T-helper 2 cell treated with Interferon-gamma antibody and Interleukin-4, amounts not matched to agents 5 μg/mL and 100 μg/mL, for 36 hours (primary cell): ENCODE measurements around the gene CMSS1.

ENCODE experiments used
- DNase-seq: peaks from one replicate; pipeline ENCODE4 v3.0.0; 2021; ENCODE audit warnings: low spot score
- H3K27ac Mint-ChIP-seq: one replicate; pipeline ENCODE4 v1.8.0; 2021; ENCODE audit warnings: mild to moderate bottlenecking, mixed read lengths
- H3K27me3 Mint-ChIP-seq: one replicate; pipeline ENCODE4 v1.8.0; 2021; ENCODE audit warnings: low read depth, mixed read lengths
- H3K36me3 Mint-ChIP-seq: one replicate; pipeline ENCODE4 v1.8.0; 2021; ENCODE audit warnings: low read depth, mixed read lengths
- H3K4me1 Mint-ChIP-seq: one replicate; pipeline ENCODE4 v1.8.0; 2021; ENCODE audit warnings: low read depth, mixed read lengths
- H3K4me3 Mint-ChIP-seq: one replicate; pipeline ENCODE4 v1.8.0; 2022; ENCODE audit warnings: mild to moderate bottlenecking, moderate library complexity, mixed read lengths
- H3K9me3 Mint-ChIP-seq: one replicate; pipeline ENCODE4 v1.8.0; 2021; ENCODE audit warnings: mixed read lengths

The CMSS1 gene

GRCh38 chr3:99795573-99795972, 22.1 kb upstream of the CMSS1 start:
- peaks cover 12% of the 10 kb centered on the region for H3K27me3 Mint-ChIP-seq
- no peak overlapping the region for H3K4me3 Mint-ChIP-seq
- no peaks in the 10 kb centered on the region for H3K9me3 Mint-ChIP-seq
- no peaks in the 10 kb centered on the region for H3K36me3 Mint-ChIP-seq
- H3K4me1 Mint-ChIP-seq: no peaks in the 10 kb centered on the region
- H3K27ac Mint-ChIP-seq: no peak overlapping the region
- no peak for DNase-seq

DNA sequence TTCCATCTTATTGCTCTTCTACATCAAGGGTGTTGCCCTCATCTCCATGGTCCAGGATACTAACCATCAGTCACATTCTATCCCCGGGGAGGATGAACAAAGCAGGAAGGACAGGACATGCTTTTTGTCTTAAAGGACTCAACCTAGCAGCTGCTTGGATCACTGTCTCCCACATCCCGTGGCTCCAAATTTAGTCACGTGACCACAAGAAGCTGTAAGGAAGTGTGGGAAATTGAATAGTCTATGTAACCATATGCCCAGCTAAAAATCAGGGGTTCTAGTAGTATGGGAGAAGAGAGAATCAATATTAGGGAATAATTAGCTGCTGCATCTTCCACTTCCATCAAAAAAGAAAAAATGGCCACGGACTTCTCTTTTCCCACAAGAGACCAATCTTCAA, 18.2 kb upstream of the CMSS1 start:
- no peaks in the 10 kb centered on the region for H3K4me1 Mint-ChIP-seq
- peaks cover 3% of the 10 kb centered on the region for H3K27me3 Mint-ChIP-seq
- no peaks in the 10 kb centered on the region for H3K9me3 Mint-ChIP-seq
- H3K36me3 Mint-ChIP-seq: no peaks in the 10 kb centered on the region
- DNase-seq: no peak
- H3K27ac Mint-ChIP-seq: no peak overlapping the region
- no peak overlapping the region for H3K4me3 Mint-ChIP-seq

GRCh38 chr3:99803297-99803696, 14.4 kb upstream of the CMSS1 start:
- Mint-ChIP-seq H3K4me1 (peaks cover 3% of the 10 kb centered on the region), H3K27ac (no peak overlapping the region), H3K36me3 (no peaks in the 10 kb centered on the region), H3K4me3 (no peak overlapping the region), H3K27me3 (peaks cover 3% of the 10 kb centered on the region), H3K9me3 (peaks cover 7% of the 10 kb centered on the region)
- DNase-seq: no peak

DNA sequence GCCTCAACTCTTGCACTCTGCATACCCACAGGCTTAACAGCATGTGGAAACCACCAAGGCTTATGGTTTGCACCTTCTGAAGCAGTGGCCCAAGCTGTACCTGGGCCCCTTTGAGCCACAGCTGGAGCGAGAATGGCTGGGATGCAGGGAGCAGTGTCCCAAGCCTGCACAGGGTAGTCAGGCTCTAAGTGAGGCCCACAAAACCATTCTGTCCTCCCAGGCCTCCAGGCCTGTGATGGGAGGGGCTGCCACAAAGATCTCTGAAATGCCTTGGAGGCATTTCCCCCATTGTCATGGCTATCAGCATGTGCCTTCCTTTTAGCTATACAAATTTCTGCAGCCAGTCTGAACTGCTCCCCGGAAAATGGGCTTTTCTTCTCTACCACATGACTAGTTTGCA, 12.5 kb upstream of the CMSS1 start:
- no peak overlapping the region for H3K27ac Mint-ChIP-seq
- peaks cover 2% of the 10 kb centered on the region for H3K27me3 Mint-ChIP-seq
- H3K9me3 Mint-ChIP-seq: peaks cover 7% of the 10 kb centered on the region
- no peak for DNase-seq
- H3K4me1 Mint-ChIP-seq: peaks cover 3% of the 10 kb centered on the region
- no peak overlapping the region for H3K4me3 Mint-ChIP-seq
- no peaks in the 10 kb centered on the region for H3K36me3 Mint-ChIP-seq

GRCh38 chr3:99808163-99808794, 9.4 kb upstream of the CMSS1 start:
- Mint-ChIP-seq H3K36me3 (no peaks in the 10 kb centered on the region), H3K9me3 (peaks cover 7% of the 10 kb centered on the region), H3K27ac (no peak overlapping the region), H3K4me1 (peaks cover 3% of the 10 kb centered on the region), H3K27me3 (peaks cover 4% of the 10 kb centered on the region), H3K4me3 (no peak overlapping the region)
- DNase-seq: no peak

DNA sequence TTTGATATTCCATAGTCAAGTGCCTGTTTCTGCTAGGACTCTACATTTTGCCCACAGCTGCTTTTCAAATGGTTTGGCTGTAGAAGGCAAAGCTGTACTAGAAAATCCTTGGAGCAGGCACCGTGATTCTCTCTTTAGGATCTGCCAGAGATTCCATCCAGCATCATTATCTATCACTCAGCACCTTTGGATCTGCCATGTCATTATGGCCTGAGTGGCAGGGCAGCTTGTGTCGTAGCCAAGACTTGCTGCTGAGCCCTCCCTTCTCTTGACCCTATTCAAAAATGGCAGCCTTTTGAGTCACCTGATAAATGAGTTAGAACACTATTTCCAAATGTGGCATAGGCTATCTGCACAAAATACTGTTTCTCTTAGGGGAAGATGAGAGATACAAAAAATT, 8.1 kb upstream of the CMSS1 start:
- Mint-ChIP-seq H3K27ac (no peak overlapping the region), H3K36me3 (no peaks in the 10 kb centered on the region), H3K4me3 (no peak overlapping the region), H3K4me1 (peaks cover 3% of the 10 kb centered on the region), H3K27me3 (peaks cover 4% of the 10 kb centered on the region), H3K9me3 (peaks cover 7% of the 10 kb centered on the region)
- DNase-seq: no peak

DNA sequence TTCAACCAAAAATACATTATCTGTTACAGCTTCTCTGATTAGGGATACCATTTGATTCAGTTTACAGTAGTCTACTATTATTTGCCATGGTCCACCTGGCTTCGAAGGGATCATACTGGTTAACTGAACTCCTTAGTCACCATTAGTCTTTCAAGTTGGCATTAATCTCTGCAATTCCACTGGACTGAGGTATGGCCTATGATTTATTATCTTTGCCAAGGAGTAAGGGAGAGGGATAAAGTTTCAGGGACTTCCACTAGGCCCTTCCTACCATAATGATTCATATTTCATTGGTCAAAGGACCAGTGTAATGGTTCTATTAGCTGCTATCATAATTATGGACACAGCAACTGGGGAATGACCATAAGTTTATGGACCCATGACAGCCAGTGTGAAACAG, 7.3 kb upstream of the CMSS1 start:
- no peak overlapping the region for H3K4me3 Mint-ChIP-seq
- peaks cover 5% of the 10 kb centered on the region for H3K9me3 Mint-ChIP-seq
- H3K4me1 Mint-ChIP-seq: peaks cover 3% of the 10 kb centered on the region
- no peaks in the 10 kb centered on the region for H3K36me3 Mint-ChIP-seq
- no peak overlapping the region for H3K27ac Mint-ChIP-seq
- H3K27me3 Mint-ChIP-seq: peaks cover 8% of the 10 kb centered on the region
- DNase-seq: no peak

DNA sequence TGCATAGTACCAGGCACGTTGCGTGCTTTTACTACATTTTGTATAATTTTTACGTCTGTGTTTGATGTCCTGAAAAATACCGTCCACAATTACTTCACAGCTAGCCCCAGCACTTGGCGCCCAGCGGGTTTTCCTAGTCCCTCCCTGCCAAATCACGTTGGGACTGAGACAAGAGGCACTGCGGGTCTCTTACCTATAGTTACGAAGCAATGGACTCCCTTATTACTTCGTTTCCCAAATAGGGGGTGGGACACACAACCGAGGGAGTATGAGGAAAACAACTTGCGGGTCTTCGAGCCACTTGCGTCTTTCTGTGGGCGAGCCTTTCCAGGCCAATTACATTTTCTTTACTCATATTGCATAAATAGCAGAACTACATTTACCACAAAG, 620 bp upstream of the CMSS1 start:
- Mint-ChIP-seq H3K36me3 (peaks cover 2% of the 10 kb centered on the region), H3K4me1 (peaks cover 30% of the 10 kb centered on the region), H3K4me3 (peak overlapping the region; percentile 99), H3K27ac (peak overlapping the region; percentile 99), H3K9me3 (no peaks in the 10 kb centered on the region), H3K27me3 (peaks cover 4% of the 10 kb centered on the region)
- no peak for DNase-seq

DNA sequence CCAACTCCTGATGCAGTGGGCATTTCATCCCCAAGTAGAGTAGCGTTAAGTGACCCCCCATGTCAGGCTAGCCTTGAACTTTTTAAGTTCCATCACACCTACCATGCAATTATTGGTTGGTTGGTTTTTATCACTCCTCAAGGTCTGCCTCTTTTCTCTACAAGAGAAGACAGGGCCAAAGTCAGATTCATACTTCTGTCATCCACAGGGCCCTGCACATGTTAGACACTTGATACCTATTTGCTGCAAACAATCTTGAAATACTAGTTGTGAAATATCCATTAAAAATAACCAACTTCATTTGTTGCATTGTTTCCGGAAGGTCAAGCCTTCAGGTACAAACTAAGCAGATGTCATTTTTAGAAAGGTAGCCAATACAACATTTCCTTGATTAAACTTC, 1.2 kb downstream of the CMSS1 start:
- DNase-seq: no peak
- Mint-ChIP-seq H3K9me3 (no peaks in the 10 kb centered on the region), H3K27ac (peak overlapping the region; percentile 99), H3K4me3 (peak overlapping the region; percentile 99), H3K27me3 (peaks cover 4% of the 10 kb centered on the region), H3K36me3 (peaks cover 2% of the 10 kb centered on the region), H3K4me1 (peaks cover 37% of the 10 kb centered on the region)

DNA sequence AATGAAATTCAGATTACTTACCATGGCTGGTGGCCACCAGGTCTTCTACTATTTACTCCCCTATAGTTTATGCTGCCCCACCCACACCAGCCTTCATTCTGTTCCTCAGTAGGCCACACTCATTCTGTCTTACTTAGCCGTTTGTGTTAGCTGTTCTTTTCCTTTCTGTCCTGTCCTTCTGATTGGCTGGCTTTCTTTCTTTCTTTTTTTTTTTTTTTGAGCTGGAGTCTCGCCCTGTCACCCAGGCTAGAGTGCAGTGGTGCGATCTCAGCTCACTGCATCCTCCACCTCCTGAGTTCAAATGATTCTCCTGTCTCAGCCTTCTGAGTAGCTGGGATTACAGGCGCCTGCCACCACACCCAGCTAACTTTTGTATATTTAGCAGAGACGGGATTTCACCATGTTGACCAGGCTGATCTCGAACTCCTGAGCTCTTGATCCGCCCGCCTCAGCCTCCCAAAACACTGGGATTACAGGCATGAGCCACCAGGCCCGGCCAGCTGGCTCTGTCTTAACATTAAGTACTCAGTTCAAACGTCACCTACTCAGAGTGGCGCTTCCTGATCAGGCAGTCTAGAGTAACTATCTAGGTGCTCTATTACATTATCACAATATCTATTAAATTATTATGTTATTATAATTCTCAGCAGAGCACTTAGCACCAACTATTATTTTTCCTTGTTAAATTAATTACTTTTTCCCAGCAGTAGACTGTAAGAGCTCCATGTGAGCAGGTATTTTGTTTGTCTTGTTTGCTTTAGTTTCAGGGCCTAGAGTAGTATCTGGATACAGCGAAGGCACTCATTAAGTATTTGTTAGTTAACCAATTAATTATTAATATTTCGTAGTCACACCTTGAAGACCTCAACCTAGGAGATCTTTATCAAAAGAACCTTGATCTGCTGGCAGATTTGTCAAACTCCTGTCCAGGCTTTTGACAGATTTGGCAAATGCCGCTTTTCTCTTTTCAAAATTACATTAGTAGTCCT, 6.4 kb downstream of the CMSS1 start:
- Mint-ChIP-seq H3K9me3 (no peaks in the 10 kb centered on the region), H3K27me3 (no peaks in the 10 kb centered on the region), H3K36me3 (peaks cover 2% of the 10 kb centered on the region), H3K4me3 (no peak overlapping the region), H3K4me1 (peaks cover 27% of the 10 kb centered on the region), H3K27ac (peak overlapping the region; percentile 61)
- DNase-seq: no peak

DNA sequence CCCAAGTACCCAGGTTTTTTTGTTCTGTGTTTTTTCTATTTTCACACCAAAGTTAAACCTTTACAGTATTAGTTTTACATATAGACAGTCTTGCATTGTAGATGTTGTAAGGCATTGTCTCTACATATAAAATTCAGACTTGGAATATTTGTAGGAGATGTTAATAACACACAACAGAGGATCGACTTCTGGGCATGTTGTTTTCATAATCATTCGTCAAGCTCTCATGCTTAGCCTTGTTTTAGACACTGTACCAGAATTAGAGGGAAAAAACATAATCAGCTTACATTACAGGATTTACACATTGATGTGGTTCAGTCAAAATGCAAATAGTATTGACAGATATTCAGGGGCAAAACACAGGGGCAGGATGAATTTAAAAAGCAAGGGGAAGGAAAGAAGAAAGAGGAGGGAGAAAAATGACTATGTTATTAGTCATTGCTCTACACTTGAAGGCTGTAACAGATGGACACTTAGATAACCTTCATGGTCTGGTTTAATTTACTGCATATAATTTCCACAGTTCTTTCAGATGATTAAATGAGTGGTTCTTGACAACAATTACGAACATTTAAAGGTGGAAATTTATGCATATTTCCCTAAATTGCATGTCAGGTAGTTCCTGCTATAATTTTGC, 7.5 kb downstream of the CMSS1 start:
- no peaks in the 10 kb centered on the region for H3K27me3 Mint-ChIP-seq
- peaks cover 2% of the 10 kb centered on the region for H3K36me3 Mint-ChIP-seq
- H3K4me3 Mint-ChIP-seq: no peak overlapping the region
- peaks cover 25% of the 10 kb centered on the region for H3K4me1 Mint-ChIP-seq
- no peak for DNase-seq
- no peaks in the 10 kb centered on the region for H3K9me3 Mint-ChIP-seq
- H3K27ac Mint-ChIP-seq: peak overlapping the region; percentile 34

GRCh38 chr3:99829844-99830243, 12.2 kb downstream of the CMSS1 start:
- Mint-ChIP-seq H3K9me3 (no peaks in the 10 kb centered on the region), H3K27me3 (no peaks in the 10 kb centered on the region), H3K36me3 (no peaks in the 10 kb centered on the region), H3K4me3 (no peak overlapping the region), H3K27ac (no peak overlapping the region), H3K4me1 (peaks cover 20% of the 10 kb centered on the region)
- DNase-seq: no peak

- H3K36me3 Mint-ChIP-seq: no peaks in the 10 kb centered on the region
- H3K4me1 Mint-ChIP-seq: peaks cover 13% of the 10 kb centered on the region
- H3K4me3 Mint-ChIP-seq: no peak overlapping the region
- no peaks in the 10 kb centered on the region for H3K27me3 Mint-ChIP-seq
- no peak for DNase-seq
- H3K27ac Mint-ChIP-seq: no peak overlapping the region
- H3K9me3 Mint-ChIP-seq: no peaks in the 10 kb centered on the region
These were observed 16.0 kb downstream of the CMSS1 start for GRCh38 chr3:99833617-99834205.
